ENCODE data around the gene TBKBP1.

TBKBP1 gene

DNA sequence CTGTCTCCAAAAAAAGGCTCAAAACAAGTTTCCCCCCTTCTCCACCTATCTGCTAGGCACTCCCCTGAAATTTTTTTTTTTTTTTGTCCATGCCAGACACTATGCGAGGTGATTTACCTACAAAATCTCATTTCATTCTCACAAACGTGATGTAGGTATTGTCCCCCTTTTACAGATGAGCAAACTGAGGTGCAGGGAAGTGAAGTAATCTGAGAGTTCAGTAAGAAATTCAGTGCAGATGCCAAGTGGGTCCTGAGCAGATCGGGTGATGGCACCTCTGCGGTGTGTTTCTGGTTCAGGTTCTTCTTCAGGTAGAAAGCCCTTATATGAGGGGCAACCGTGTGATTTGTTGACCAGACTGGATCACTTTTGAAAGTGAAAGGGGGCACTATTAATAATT, 9.7 kb downstream of the TBKBP1 start:
- TF ChIP-seq CTCF (IDR thresholded peaks at IDR 0.05; ENCODE audit: low read depth, low read length): no peak
- H3K4me3 ChIP-seq (replicated peaks in 1 of 2; ENCODE audit: low read depth in 2 of 2, low read length in 2 of 2): no peak overlapping the region
- DNase-seq (ENCODE audit: low read depth in 2 of 2): no peak

GRCh38 chr17:47704116-47704515, 10.2 kb downstream of the TBKBP1 start:
- TF ChIP-seq CTCF (IDR thresholded peaks at IDR 0.05; ENCODE audit: low read depth, low read length): no peak
- H3K4me3 ChIP-seq (replicated peaks in 1 of 2; ENCODE audit: low read depth in 2 of 2, low read length in 2 of 2): no peak overlapping the region
- no peak for DNase-seq (ENCODE audit: low read depth in 2 of 2)

- no peak for DNase-seq (ENCODE audit: low read depth in 2 of 2)
- no peak for TF ChIP-seq CTCF (IDR thresholded peaks at IDR 0.05; ENCODE audit: low read depth, low read length)
- no peak overlapping the region for H3K4me3 ChIP-seq (replicated peaks in 1 of 2; ENCODE audit: low read depth in 2 of 2, low read length in 2 of 2)
Observed at GRCh38 chr17:47704736-47705135, 10.8 kb downstream of the TBKBP1 start.

GRCh38 chr17:47705536-47706530, 11.9 kb downstream of the TBKBP1 start:
- no peak for DNase-seq (ENCODE audit: low read depth in 2 of 2)
- no peak for TF ChIP-seq CTCF (IDR thresholded peaks at IDR 0.05; ENCODE audit: low read depth, low read length)
- no peak overlapping the region for H3K4me3 ChIP-seq (replicated peaks in 1 of 2; ENCODE audit: low read depth in 2 of 2, low read length in 2 of 2)

DNA sequence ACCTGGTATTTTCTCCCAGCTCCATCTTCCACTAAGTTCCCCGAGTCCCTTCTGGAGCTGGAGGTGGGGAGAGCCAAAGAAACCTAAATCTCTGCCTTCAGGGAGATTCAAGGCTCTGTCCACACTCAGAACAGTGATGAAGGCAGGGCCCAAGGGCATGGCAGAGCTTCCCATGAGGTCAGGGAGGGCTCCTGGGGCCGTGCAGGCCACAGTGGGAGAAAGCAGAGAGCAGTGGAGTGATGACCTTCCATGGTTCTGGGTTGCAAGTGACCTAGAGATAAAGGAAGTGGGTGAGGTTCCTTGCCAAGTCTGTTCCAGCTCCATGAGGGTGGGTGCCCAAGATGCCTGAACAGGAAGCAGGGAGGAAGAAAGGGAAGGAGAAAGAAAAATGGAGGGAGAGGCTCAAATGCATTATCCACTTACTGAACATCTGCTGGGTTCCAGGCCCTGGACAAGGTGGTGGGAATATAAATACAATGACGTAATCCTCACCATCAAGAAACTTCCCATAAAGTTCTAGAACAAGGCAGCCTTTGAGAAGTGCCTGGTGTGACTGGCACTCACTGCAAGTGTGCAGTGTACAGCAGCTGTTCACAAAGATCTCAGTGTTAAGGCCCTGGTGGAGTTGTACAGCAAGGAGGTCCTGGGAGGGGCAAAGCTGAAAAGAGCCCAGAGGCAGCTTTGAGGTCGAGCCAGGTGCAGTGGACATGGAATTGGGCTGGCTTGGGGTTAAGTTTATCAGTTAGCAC, 13.3 kb downstream of the TBKBP1 start:
- TF ChIP-seq CTCF (IDR thresholded peaks at IDR 0.05; ENCODE audit: low read depth, low read length): no peak
- no peak overlapping the region for H3K4me3 ChIP-seq (replicated peaks in 1 of 2; ENCODE audit: low read depth in 2 of 2, low read length in 2 of 2)
- no peak for DNase-seq (ENCODE audit: low read depth in 2 of 2)

DNA sequence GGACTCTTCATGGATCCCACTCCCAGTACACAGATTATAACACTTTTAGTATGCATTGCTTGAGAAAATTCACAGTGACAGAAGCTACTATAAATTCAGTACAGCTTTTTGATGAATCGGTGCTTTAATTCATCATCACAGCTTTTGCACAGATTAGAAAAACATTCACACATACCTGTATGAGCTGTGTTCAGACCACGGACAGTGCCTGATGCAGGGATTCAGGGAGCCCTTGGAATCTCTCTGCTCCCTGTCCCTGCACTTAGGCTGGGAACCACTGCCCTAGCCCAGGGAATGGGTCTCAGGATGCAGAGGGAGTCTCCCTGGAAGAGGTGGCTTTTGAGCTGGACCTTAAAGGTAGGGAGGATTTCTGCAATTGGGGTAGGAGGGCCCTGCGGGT, 13.9 kb downstream of the TBKBP1 start:
- TF ChIP-seq CTCF (IDR thresholded peaks at IDR 0.05; ENCODE audit: low read depth, low read length): no peak
- no peak overlapping the region for H3K4me3 ChIP-seq (replicated peaks in 1 of 2; ENCODE audit: low read depth in 2 of 2, low read length in 2 of 2)
- no peak for DNase-seq (ENCODE audit: low read depth in 2 of 2)
